Measurements from ENCODE around the gene GUCY1B1.

Gene GUCY1B1

DNA sequence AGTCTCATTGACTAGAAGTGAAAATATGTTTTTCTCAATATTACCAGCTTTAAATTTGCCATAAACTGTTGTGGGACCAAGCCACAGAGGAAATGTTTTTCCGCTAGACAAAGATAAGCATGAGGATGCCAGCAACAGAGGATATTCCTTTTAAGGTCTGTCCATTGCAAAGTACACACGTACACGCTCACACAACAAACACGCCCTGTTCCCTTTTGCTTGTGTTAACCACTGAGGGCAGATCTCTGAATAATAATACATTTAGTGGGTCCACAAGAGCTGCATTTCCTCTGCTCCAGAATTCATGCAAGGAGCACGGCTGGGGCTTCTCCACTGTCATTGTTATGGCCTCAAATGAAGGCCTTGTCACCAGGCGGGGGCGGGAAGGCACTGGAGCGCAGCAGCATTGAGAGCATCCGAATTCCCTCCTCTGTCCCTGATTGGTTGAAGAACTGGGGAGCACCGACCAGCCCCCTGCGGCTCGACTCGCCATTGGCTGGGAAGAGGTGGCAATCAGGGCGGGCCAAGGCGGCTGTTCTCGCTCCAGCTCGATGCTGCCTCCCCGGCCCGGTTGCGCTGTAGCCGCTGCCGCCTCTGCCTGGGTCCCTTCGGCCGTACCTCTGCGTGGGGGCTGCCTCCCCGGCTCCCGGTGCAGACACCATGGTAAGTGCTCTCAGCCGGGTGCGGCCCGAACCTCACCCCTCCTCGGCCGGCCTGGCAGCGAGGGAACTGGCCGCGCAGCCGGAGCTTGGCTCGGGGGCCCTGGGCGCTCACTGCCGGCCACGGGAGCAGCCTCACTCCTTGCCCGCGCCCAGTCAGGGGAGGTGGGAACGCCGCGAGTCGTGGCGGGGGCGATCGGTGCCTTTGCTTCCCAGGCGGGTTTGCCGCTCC, at the start of gene GUCY1B1:
Gene GUCY1B1 (plus strand): TSS at position 541 of the 891 bp plus-strand sequence. CDS start 120 bp downstream, at position 661.
- peak; percentile 86 for DNase-seq

DNA sequence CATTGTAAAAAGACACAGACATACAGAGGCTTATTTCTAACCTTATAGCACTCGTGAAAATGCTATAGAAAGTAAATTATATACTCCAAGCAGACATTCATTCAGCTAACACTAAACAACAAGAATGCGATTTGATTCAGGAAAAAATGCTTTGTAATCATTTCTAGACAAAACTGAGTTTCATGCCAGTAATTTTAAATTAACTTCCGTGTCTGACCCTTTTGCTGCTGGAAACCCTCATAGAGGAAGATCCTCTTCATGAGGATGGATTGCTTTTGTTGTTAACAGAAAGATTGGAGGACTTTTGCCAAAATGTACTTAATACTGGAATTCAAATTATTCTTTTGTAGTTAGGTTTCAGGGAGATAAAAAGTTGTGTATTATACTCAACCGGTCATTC, 48.9 kb upstream of the GUCY1B1 start:
- DNase-seq = no peak

DNA sequence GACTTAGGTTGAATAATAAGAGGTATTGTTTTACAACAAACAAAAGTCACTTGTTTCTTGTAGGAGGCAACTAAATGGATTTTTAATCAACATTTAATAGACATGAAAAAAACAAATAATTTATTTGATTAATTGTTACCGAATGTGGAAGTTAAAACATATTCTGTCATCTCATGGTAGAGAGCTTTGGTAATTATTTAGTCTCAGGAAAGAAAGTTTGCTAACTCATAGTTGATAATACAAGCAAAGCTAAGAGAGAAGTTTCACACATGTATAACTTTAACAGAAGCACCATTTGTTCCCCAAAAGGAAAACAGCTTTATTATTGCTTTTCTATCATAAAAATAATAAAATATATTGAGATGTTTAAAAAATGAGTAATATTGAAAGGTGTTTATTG, 47.3 kb upstream of the GUCY1B1 start:
- DNase-seq = no peak

DNA sequence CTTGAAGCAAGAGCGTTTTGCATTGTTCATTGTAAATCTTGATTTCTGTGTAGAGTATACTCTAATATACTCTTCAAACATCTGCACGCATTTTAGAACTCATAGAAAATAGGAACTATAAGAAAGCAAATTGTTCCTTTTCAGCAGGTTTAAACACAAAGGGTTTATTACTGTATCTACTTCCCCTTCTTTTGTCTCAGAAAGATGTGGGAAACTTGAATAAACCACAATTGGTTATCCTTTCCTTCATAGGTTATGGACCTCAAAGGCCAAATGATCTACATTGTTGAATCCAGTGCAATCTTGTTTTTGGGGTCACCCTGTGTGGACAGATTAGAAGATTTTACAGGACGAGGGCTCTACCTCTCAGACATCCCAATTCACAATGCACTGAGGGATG, 46.0 kb upstream of the GUCY1B1 start:
- no peak for DNase-seq

DNA sequence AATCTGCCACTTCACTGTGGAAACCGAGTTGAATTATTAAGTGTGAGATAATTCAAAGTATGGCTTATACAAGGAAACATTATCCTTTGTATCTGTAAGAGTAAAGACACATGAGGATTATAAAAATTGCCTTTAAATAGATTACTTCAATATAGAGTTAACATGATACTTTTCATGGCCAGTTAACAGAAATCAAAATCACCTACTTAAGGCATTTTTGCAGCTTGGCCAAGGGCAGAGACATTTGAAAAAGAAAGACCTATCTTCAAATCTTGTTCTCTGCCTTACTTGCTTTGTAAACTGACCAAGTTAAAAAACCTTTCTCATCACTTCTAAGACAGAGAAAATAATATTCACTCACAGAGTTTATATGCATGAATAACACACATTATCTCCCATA, 44.9 kb upstream of the GUCY1B1 start:
- DNase-seq = no peak

DNA sequence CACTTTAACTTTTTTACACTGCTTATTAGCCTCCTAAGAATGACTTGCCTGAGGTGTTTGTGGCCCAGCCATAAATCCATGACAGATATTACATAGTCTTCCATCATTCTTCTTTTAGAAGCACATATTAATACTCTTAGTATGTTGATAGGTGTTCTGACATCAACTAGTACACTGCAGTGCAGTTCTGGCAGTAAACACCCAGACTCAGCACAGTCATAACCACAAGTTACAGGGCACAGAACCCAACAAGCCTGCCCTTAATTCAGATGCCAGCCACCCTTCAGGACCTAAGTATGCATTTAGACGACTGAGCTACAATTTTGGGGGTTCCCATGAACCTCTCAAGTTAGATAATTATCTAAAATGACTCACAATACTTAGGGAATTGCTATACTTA, 36.5 kb upstream of the GUCY1B1 start:
- no peak for DNase-seq

DNA sequence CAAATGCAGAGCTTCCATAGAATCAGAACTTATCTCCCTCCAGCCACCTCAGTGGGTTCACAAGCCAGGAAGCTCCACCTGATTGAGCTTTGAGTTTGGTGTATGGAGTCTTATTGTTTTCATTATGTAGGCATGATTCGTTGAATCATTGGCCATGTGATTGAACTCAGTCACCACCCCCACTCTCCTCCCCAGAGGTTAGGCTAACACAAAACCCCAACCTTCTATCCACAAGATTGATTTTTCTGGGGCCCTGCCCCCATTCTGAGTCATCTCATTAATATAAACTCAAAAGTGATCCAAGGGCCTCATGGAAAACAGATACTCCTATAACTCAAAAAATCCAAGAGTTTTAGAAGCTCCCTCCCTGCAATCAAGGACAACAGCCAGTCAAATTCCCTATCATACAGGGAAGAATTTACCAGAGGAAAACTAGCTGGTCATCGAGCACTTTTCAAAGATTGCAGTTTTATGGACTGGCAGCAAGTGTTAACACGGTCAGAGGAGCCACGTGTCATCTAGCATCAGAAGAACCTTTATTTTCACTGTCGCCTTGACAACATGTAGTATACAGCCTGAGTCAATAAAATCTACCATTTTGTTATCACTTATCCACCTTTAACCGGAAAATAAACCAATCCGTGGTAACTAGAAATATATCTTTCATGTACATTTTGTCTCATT, 35.9 kb upstream of the GUCY1B1 start:
- DNase-seq = no peak

DNA sequence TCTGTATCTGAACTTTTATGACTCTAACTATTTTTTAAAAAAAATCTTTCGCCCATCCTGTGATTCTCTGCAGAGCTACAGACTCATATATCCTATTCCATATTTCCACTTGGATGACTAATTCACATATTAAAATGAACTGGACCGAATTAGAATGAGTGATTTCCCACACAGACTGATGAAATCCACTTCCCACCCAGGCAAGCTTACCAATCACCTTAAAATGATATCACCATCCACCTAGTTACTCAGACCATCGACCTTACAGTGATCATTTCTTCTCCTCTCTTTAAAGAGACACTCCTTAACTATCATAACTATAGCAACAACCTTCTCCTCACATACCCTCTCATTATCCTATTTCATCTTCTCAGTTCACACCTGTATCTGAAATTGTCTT, 34.1 kb upstream of the GUCY1B1 start:
- no peak for DNase-seq

DNA sequence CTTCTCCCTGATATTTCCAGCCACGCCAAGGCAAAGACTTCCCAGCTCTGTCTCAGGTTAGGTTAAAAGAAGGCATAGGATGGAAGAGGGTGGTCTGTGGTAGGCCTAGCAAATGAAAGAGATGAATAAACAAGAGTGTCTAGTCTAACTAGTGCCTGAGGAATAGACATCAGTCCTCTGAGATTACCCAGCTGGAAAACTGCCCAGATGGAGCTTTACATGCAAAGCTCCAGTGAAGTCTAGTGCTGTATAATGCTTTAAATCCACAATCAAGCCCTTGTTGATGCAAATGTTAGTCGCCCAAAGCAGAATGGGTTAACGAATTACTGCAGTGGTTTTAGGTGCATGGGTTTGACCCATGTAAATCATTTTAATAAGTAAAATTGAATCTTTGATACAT, 24.8 kb upstream of the GUCY1B1 start:
- no peak for DNase-seq

DNA sequence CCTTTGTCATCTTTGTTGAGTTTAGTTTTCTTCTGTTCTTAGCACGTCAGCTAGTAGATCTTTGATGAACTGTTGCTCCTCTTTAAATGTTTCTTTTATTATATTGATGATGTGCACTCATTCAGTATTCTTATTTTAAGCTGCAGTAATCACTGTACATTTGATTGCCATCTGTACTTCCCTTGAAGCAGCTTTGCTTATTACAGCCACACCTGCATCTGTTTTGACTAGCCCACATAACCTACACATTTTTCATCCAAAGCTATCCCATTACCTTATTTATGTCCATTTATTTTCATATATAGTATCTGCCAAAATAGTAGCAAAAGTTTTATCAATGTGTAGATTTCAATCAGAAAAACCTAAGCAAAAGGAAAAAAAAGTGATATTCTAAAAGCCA, 23.9 kb upstream of the GUCY1B1 start:
- no peak for DNase-seq

DNA sequence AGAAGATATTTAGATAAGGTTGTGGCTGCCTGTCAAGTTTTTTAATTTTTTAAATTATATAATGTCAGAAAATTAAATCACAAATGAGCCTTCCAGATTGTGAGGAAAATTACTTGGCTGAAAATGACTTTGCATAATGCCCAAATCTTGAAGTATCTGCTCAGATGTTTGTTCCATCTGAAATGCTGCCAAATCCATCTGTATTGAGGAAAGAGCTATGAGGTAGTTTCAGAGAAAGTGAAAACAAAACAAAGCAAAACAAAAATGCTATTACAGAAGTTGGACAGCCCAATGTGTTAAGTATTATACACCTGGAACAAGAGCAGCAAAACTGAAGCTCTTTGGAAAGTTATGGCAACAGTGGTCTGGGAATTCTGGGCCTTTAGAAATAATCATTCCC, 23.3 kb upstream of the GUCY1B1 start:
- no peak for DNase-seq

DNA sequence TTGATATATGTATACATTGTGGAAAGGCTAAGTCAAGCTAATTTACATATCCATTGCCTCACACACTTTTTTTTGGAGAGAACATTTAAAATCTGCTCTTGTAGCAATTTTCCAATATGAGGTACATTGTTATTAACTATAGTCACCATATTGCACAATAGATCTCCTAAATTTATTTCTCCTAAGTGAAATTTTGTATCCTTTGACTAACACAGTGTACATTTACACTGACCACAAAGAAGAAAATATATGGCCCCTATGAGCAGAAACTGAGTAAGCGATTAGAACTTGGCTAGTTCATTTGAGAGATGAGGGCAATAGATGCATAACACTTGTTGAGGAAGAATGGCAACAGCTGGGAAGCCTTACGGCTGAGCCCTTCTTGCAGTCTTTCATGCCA, 20.3 kb upstream of the GUCY1B1 start:
- no peak for DNase-seq

DNA sequence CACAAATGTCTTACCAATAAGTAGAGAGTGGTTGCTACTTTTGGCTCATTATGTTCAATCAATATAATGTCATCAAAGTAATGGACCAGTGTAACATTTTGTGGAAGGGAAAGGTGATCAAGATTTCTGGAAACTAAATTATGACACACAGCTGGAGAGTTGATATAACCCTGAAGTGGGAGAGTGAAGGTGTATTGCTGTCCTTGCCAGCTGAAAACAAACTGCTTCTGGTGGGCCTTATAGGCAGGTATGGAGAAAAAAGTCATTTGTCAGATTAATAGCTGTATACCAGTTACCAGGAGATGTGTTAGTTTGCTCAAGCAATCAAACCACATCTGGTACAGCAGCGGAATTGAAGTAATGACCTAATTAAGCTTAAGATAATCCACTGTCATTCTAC, 17.3 kb upstream of the GUCY1B1 start:
- DNase-seq = no peak

DNA sequence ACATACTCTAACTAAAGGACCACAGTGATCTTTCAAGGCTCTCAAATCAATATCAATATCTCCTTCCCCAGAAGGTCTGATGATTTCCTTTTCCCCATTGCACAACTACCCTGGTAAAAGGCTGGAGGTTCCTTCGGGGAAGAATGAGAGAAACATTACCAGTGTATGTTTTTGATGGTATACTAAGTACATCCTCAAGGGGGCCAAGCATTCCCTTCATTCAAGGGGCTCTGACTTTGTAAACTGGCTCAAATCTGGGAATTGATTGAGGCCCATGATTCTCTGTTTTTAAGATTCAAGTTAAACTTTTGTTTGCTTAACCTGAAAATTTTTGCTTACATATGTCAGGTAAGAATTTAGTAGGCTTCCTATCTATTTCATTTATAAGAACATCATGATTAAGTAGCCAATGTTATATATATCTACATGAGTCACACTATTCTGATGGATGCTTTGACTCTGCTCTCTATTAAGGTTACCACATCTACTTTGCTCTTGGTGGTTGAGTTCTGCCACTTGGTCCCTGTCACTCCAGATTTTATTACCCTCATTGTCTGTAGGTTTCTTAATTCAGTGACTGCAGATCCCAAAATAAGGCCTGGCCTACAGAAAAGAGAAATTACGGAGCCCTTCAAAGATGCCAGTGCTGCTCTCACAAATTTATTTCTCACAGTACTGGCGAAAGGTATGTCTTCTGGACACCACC, 16.4 kb upstream of the GUCY1B1 start:
- no peak for DNase-seq

DNA sequence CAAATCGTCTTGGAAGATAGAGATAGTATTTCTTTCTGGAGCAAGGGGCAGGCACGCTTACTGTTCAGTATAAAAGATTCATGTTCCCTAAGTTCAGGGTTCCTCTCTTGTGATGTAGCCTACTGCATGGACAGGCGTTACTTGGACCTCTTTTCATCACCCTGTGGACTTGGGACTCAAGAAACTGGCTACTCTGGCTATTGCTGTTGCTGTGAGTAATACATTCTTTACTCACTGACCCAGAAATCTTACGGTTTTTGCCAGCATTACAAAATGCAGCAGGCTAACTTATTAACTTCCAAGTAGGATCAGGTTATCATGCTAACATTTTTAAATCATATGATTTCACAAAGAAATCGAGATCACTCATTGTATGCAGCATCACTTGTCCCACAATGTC, 12.8 kb upstream of the GUCY1B1 start:
- no peak for DNase-seq

DNA sequence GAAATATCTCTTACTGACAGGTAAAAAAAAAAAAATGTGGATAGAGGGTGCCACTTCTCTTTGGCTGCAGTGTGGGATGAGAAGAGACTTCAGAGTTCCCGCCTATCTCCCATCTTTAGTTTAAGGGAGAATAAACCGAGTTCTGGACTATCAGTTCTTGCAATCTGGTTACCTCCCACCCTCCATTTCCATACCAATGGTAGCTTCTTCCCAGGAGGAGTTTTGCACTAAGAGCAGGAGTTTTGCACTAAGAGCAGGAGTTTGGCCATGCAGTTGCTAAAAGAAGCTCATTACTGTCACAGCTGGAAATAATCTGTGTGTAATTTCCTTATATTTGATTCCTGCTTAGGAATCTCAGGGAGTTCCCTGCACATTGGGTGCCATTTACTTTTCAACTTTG, 10.8 kb upstream of the GUCY1B1 start:
- DNase-seq = no peak

DNA sequence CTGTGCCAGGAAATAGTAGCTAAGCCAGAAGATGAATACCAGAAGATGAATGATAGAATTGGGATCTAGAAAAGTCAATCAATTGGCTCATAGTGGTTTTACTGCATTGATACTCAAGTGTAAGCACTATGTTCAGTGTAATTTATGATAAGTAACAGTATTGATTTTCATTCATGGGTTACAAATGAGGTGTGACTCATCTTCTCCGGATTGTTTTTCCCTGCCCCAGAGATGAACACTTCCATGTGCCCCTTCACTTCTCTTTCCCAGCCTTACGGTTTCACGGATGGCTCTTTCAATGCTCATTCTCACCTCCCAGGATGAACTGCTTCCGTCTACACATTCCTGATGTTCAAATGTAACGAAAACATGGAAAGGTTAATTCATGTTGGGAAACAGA, 9.8 kb upstream of the GUCY1B1 start:
- no peak for DNase-seq

DNA sequence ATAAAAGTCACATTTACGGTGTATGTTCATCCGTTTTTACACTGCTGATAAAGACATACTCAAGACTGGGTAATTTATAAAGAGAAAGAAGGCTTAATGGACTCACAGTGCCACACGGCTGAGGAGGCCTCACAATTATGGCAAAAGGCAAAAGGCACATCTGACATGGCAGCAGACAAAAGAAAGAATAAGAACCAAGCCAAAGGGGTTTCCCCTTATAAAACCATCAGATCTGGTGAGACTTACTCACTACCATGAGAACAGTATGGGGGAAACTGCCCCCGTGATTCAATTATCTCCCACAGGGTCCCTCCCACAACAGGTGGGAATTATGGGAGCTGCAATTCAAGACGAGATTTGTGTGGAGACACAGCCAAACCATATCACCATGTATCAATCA, 7.3 kb upstream of the GUCY1B1 start:
- no peak for DNase-seq

DNA sequence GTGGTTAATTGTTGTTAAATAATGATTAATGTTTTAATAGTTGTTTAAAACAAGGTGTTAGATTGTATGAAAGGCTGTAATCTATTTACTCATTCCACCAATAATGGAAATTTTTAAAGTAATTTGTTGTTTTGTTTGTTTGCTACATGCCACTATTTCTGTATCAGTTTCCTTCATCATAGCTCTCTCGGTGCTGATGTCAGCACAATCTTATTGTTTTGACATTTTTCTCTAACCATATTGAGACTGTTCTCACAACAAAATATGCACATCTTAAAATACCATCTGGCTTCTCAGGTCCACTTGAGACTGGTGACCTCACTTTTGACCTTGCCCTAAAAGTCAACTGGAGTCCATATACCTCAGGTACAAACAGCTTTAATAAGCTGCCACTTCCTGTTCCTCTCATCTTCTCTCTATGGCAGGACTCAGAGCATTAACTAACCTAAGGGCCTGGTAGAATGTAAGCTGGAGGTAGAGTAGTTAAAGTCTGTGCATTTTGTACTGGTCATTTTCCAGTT, 1.0 kb upstream of the GUCY1B1 start:
- no peak for DNase-seq

DNA sequence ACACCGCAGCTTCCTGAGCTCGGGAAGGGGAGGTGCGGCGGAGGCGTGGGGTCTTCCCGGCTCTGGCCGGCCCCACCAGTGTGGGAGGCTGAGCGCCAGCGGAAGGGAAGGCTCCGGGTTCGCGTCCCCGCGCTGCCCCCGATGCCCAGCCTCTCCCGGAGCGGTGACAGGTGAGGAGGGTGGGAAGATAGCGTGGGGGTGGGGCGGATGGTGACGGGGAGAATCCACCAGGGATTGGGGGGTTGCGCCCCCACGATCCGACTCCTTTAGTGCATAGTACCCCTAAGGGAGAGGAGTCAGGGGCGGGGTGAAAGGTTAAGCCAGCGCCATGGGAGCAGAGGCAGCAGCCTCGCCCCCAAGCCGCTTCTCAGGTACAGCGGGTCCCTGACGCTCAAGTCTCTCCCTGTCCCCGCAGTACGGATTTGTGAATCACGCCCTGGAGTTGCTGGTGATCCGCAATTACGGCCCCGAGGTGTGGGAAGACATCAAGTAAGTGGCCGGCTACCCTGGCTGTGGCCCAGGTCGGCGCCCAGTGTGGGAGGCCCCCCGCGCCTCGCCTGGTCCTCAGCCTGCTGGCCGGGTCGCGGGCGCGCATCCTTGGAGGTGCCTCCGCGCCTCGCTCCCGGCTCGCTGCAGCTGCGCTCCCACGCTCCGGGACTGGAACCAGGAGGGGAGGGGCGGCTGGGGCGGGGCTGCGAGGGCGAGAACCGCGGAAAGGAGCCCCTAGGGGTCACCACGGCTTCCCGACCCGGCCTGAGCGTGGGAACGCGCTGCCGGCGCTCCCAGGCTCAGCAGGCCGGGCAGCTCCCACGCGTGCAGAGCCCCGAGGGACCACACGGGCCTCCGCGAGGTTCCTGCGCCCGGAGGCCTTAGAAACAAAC, 791 bp downstream of the GUCY1B1 start:
- peak; percentile 22 for DNase-seq

DNA sequence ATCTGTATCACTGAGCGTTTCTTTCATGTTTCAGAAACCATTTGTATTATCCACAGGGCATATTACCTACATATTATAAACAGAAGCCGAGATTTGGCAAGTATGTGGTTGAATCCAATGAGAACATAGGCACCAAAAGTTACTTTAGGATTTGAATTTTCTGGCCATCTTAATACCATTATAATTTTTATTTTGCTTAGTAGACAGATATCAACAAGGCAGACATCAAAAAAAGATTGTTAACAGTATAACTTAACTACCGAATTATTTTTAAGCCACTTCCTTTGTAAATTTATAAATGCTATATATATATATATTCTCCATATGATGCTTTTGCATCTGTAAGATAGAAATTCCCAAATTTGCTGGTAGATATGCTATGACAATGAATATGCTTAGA, 2.2 kb downstream of the GUCY1B1 start:
- DNase-seq = no peak

DNA sequence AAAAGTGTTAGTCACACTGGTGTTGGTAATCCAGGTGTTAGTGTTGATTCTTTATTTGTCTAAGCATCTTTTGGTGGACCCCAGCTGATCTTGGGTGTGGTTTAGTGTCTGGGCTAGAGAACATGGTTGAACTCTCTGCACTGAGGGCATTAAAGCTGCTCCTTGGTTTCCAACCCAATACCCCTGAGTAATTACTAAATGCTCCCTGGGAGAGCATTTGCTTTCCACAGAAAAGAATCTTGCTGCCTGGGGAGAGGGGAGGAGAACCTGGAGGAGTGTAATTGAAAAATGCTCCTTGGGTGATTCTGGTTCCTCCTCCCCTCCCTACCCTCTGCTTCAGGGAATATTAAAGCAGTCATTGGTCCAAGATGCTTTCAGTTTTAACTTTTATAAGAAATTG, 3.1 kb downstream of the GUCY1B1 start:
- peak; percentile 12 for DNase-seq

DNA sequence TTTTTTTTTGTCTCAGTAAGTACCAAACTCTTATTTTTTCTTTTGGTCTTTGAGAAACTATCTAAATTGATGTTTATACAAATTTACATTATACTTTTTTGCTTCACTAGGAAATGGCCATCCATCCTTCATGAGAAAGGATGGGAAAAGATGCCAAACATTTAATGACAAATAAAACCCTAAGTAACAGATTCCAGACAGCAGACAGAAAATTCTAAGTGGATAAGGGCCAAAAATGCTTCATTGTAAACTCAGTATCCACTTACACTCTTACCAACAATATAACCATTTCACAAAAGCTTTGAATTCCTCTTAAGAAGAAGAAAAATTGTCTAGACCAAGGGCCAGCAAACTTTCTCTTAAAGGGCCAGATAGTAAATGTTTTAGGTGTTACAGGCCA, 3.5 kb downstream of the GUCY1B1 start:
- DNase-seq = no peak
